ENCODE data around the gene PDE8A. TPM values are rescaled to one million over a fixed set of nuclear protein-coding genes. Genes with fewer than 3 reads are reported as not detected.

The PDE8A gene
- total RNA-seq, 4 donors from 2014 or later, result 14.0 to 28.6 (median 22.2) TPM

- DNase-seq, result no peak
- no peaks in the 10 kb centered on the region for H3K27me3 ChIP-seq
- no peaks in the 10 kb centered on the region for H3K36me3 ChIP-seq
- H3K27ac ChIP-seq, result no peak overlapping the region
- no peaks in the 10 kb centered on the region for H3K9me3 ChIP-seq
- intact Hi-C loops (cut with DNase I), result no loop called here
- H3K4me1 ChIP-seq, result peaks cover 6 to 55% (median 20%) of the 10 kb centered on the region in 3 donors
- H3K4me3 ChIP-seq, result no peak overlapping the region
- no peak for TF ChIP-seq POLR2A (IDR thresholded peaks at IDR 0.05)
- 50 to 64% methylated on average over 1 of the region's 1 CpG for WGBS, 2 donors
These were observed 48.8 kb downstream of the PDE8A start for GRCh38 chr15:85030301-85030929.

- 86 to 91% methylated on average over 6 of the region's 6 CpGs for WGBS, 2 donors
- Histone ChIP-seq H3K9me3 (no peaks in the 10 kb centered on the region), H3K27ac (peak overlapping the region in 1 of 4 donors; percentile 16), H3K36me3 (no peaks in the 10 kb centered on the region), H3K27me3 (no peaks in the 10 kb centered on the region), H3K4me1 (peaks cover 0 to 49% (median 11%) of the 10 kb centered on the region in 3 donors), H3K4me3 (no peak overlapping the region)
- DNase-seq, result no peak
- TF ChIP-seq POLR2A (IDR thresholded peaks at IDR 0.05), result no peak
- no peak for TF ChIP-seq CTCF (IDR thresholded peaks at IDR 0.05)
- intact Hi-C loops (cut with DNase I), result no loop called here
These were observed 49.7 kb downstream of the PDE8A start for GRCh38 chr15:85031086-85031943.

- no peak overlapping the region for H3K4me3 ChIP-seq
- 85 to 95% methylated on average over 2 of the region's 2 CpGs for WGBS, 2 donors
- no peak for TF ChIP-seq POLR2A (IDR thresholded peaks at IDR 0.05)
- no peaks in the 10 kb centered on the region for H3K9me3 ChIP-seq
- H3K4me1 ChIP-seq, result peaks cover 0 to 49% (median 10%) of the 10 kb centered on the region in 3 donors
- DNase-seq, result no peak
- intact Hi-C loops (cut with DNase I), result no loop called here
- H3K36me3 ChIP-seq, result no peaks in the 10 kb centered on the region
- no peaks in the 10 kb centered on the region for H3K27me3 ChIP-seq
- H3K27ac ChIP-seq, result peak overlapping the region in 1 of 4 donors; percentile 16
These were observed 50.4 kb downstream of the PDE8A start for GRCh38 chr15:85031944-85032558.

DNA sequence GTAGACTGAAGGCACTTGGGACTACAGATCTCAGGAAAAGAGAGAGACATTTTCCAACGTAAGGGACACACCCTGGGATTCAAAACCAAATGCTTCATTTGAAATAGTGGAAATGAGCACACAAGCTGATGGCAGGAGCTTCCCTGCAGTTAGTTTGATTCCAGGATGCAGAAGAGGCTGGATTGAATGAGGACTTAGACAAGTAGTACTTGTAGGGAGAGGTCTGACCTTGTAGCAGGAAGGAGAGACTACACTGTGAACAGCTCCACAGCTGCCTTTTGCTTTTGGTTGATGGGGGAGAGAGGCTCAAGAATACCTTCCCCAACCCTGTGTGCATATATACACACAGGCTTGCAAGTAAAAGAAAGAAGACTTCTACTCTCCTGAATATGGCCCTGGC lies 51.5 kb downstream of the PDE8A start:
- Histone ChIP-seq H3K36me3 (no peaks in the 10 kb centered on the region), H3K27me3 (no peaks in the 10 kb centered on the region), H3K4me3 (no peak overlapping the region), H3K4me1 (peaks cover 0 to 45% (median 10%) of the 10 kb centered on the region in 3 donors), H3K9me3 (no peaks in the 10 kb centered on the region), H3K27ac (no peak overlapping the region)
- intact Hi-C loops (cut with DNase I), result no loop called here
- no peak for DNase-seq
- 56 to 65% methylated on average over 1 of the region's 1 CpG for WGBS, 2 donors
- TF ChIP-seq CTCF (IDR thresholded peaks at IDR 0.05) (no peak), POLR2A (IDR thresholded peaks at IDR 0.05) (no peak)

DNA sequence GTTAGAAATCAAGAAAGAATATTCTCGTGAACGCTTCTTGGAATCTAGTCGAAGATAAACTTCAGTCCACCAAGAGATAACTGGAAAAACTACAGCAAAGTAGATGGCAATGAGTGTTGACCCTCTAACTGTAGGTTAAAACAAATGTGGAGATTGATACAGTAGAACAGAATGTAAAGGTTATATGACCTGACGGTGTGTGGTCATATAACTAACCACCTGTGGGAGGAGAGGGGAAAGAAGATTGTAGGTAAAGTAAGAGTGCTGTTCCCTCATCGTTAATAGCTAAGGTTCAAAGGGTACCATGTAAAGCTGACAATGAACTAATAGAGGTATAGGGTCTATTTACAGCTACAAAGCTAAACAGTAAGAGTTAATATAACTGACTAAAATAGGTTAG lies 52.6 kb downstream of the PDE8A start:
- no peak overlapping the region for H3K27ac ChIP-seq
- no peaks in the 10 kb centered on the region for H3K9me3 ChIP-seq
- DNase-seq, result no peak
- TF ChIP-seq CTCF (IDR thresholded peaks at IDR 0.05) (no peak), POLR2A (IDR thresholded peaks at IDR 0.05) (no peak)
- no peak overlapping the region for H3K4me3 ChIP-seq
- peaks cover 0 to 45% (median 10%) of the 10 kb centered on the region in 3 donors for H3K4me1 ChIP-seq
- H3K36me3 ChIP-seq, result no peaks in the 10 kb centered on the region
- WGBS, 2 donors, result 92% methylated on average over 5 of the region's 5 CpGs
- no peaks in the 10 kb centered on the region for H3K27me3 ChIP-seq
- intact Hi-C loops (cut with DNase I), result no loop called here

DNA sequence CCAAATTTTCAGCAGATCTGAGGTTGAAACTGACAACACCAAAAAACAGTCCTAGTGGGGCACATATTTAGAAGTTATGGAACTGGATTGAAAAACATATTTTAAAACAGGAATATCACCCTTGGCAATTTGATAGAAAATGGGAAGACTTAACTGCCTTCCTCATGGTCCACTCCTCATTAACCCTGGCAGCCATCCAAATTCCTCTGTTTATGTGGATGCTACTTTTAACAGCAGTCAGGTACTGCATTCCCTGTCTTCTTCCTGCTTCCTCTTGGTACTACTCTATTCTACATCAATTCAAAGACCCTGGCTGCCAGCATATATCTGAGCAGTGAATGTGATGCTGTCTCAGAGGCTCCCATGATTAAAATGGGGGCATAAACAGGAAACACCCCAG lies 54.3 kb downstream of the PDE8A start:
- Histone ChIP-seq H3K27ac (no peak overlapping the region), H3K4me1 (peaks cover 0 to 32% (median 0%) of the 10 kb centered on the region in 3 donors), H3K36me3 (no peaks in the 10 kb centered on the region), H3K9me3 (no peaks in the 10 kb centered on the region), H3K27me3 (no peaks in the 10 kb centered on the region), H3K4me3 (no peak overlapping the region)
- intact Hi-C loops (cut with DNase I), result no loop called here
- TF ChIP-seq POLR2A (IDR thresholded peaks at IDR 0.05) (no peak), CTCF (IDR thresholded peaks at IDR 0.05) (no peak)
- DNase-seq, result no peak
